Liver (tissue), 9 donors: ENCODE data around the gene LIX1L. TPM values are rescaled to one million over a fixed set of nuclear protein-coding genes. Genes with fewer than 3 reads are reported as not detected.

ENCODE experiments used
- DNase-seq: peaks from one replicate; pipeline ENCODE4 v3.0.0-alpha.2; 2017; ENCODE audit warnings: low spot score
- H3K27ac ChIP-seq, 2 donors: one replicate each; pipeline ENCODE4 v1.7.0; 2013; ENCODE audit warnings: inconsistent platforms in 2 of 2, low read length in 2 of 2, control low read depth in 1 of 2, low read depth in 1 of 2, mild to moderate bottlenecking in 1 of 2
- H3K27me3 ChIP-seq, 4 donors: one replicate each; pipeline versions ENCODE4 v1.6.1 to v1.7.0; 2013; ENCODE audit warnings: low read length in 3 of 4, inconsistent platforms in 1 of 4, mild to moderate bottlenecking in 1 of 4, moderate library complexity in 1 of 4; ENCODE audit not compliant: control insufficient read depth in 4 of 4, insufficient read depth in 4 of 4
- H3K36me3 ChIP-seq, 4 donors: one replicate each; pipeline versions ENCODE4 v1.6.1 to v1.7.0; 2013; ENCODE audit warnings: low read length in 3 of 4, mild to moderate bottlenecking in 3 of 4, low read depth in 1 of 4, moderate library complexity in 1 of 4; ENCODE audit not compliant: control insufficient read depth in 4 of 4, insufficient read depth in 3 of 4
- H3K4me1 ChIP-seq, 4 donors: one replicate each; pipeline versions ENCODE4 v1.6.1 to v1.7.0; 2013; ENCODE audit warnings: low read length in 3 of 4, mild to moderate bottlenecking in 3 of 4, moderate library complexity in 1 of 4; ENCODE audit not compliant: control insufficient read depth in 4 of 4, insufficient read depth in 4 of 4
- H3K4me3 ChIP-seq, 3 donors: one replicate each; pipeline versions ENCODE4 v1.6.1 to v1.7.0; 2013; ENCODE audit warnings: low read length in 3 of 3, control low read depth in 1 of 3, low read depth in 1 of 3, mild to moderate bottlenecking in 1 of 3
- H3K9ac ChIP-seq, 2 donors: one replicate each; pipeline ENCODE4 v1.7.0; 2013; ENCODE audit warnings: low read length in 2 of 2, mild to moderate bottlenecking in 2 of 2, moderate library complexity in 2 of 2, control low read depth in 1 of 2, low read depth in 1 of 2
- H3K9me3 ChIP-seq, 4 donors: one replicate each; pipeline versions ENCODE4 v1.6.1 to v1.7.0; 2013; ENCODE audit warnings: low read length in 3 of 4; ENCODE audit not compliant: control insufficient read depth in 4 of 4
- EGR1 ChIP-seq, 2 donors: IDR thresholded peaks; 2 replicates each; pipeline ENCODE4 v1.6.1; 2016 to 2018; ENCODE audit warnings: antibody characterized with exemption in 2 of 2, low read depth in 2 of 2
- FOXA2 ChIP-seq: IDR thresholded peaks from 2 replicates; pipeline ENCODE4 v1.6.1; 2016; ENCODE audit warnings: antibody characterized with exemption
- GABPA ChIP-seq, 2 donors: IDR thresholded peaks in 1 of 2; conservative IDR thresholded peaks in 1 of 2; 2 replicates each; pipeline ENCODE4 v1.6.1; 2016; ENCODE audit warnings: antibody characterized with exemption in 2 of 2, mild to moderate bottlenecking in 1 of 2, moderate library complexity in 1 of 2
- HNF4G ChIP-seq: IDR thresholded peaks from 2 replicates; pipeline ENCODE4 v1.6.1; 2016; ENCODE audit warnings: antibody characterized with exemption
- JUND ChIP-seq, 2 donors: IDR thresholded peaks; 2 replicates each; pipeline ENCODE4 v1.6.1; 2016; ENCODE audit warnings: antibody characterized with exemption in 2 of 2
- RAD21 ChIP-seq, 2 donors: IDR thresholded peaks; 2 replicates each; pipeline ENCODE4 v1.6.1; 2016; ENCODE audit warnings: antibody characterized with exemption in 2 of 2, mild to moderate bottlenecking in 2 of 2
- SP1 ChIP-seq: IDR thresholded peaks from 2 replicates; pipeline ENCODE4 v1.6.1; 2018; ENCODE audit warnings: antibody characterized with exemption, mild to moderate bottlenecking
- YY1 ChIP-seq: IDR thresholded peaks from 2 replicates; pipeline ENCODE4 v1.6.1; 2016; ENCODE audit warnings: antibody characterized with exemption, mild to moderate bottlenecking
- WGBS: extraction: QIAGEN DNeasy Blood & Tissue Kit; methylation state at CpG from one replicate; pipeline ENCODE4 v1.1.7; 2013; 5-methylcytosine and 5-hydroxymethylcytosine counted together
- polyA plus RNA-seq, 2 donors: library from polyadenylated mRNA; stranded (reverse) in 1 of 2; unstranded in 1 of 2; fragments of 200-250 nt in 1 of 2; fragments of >200 nt in 1 of 2; fragmentation: Nextera tagmentation in 1 of 2; extraction: Ambion mirVana in 1 of 2; gene quantifications; one replicate each; pipeline versions ENCODE4 v1.2.1 to v1.2.3, GENCODE V29; 2013 to 2015
- total RNA-seq, 2 donors: library from RNA; depleted of rRNA; stranded (reverse); fragments of >200 nt; gene quantifications; one replicate each; pipeline ENCODE4 v1.2.3, GENCODE V29; 2014
- TF ChIP-seq, protein P1 (sequence below): IDR thresholded peaks from 2 replicates; pipeline ENCODE4 v1.6.1; 2016; ENCODE audit warnings: antibody characterized with exemption
- TF ChIP-seq, protein P2 (sequence below): IDR thresholded peaks from 2 replicates; pipeline ENCODE4 v1.6.1; 2016; ENCODE audit warnings: antibody characterized with exemption, mild to moderate bottlenecking
- donor health status: healthy.
- donor health status: healthy.
- donor health status: healthy.
- donor health status: healthy.
- donor health status: healthy.

The LIX1L gene
- total and polyA plus RNA-seq, 4 donors: 4.6 to 8.6 (median 6.3) TPM

- H3K36me3 ChIP-seq: no peaks in the 10 kb centered on the region
- no peaks in the 10 kb centered on the region for H3K27me3 ChIP-seq
- no peak for DNase-seq
- H3K4me1 ChIP-seq: peaks cover 8 to 42% (median 31%) of the 10 kb centered on the region in 4 donors
- no peaks in the 10 kb centered on the region for H3K9me3 ChIP-seq
- TF ChIP-seq JUND (IDR thresholded peaks at IDR 0.05): no peak
- TF ChIP-seq HNF4G: no peak
- no peak for TF ChIP-seq SP1
- TF ChIP-seq, protein P1, sequence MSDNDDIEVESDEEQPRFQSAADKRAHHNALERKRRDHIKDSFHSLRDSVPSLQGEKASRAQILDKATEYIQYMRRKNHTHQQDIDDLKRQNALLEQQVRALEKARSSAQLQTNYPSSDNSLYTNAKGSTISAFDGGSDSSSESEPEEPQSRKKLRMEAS: no peak
- no peak for TF ChIP-seq RAD21 (IDR thresholded peaks at IDR 0.05)
- no peak for TF ChIP-seq EGR1 (IDR thresholded peaks at IDR 0.05; ENCODE audit: low read depth in 2 of 2)
- no peak overlapping the region for H3K27ac ChIP-seq
- H3K9ac ChIP-seq: no peak overlapping the region
- 78% methylated on average over 6 of the region's 6 CpGs for WGBS
- H3K4me3 ChIP-seq: no peak overlapping the region
These were observed 4.0 kb downstream of the LIX1L start for GRCh38 chr1:145953861-145954260.

DNA sequence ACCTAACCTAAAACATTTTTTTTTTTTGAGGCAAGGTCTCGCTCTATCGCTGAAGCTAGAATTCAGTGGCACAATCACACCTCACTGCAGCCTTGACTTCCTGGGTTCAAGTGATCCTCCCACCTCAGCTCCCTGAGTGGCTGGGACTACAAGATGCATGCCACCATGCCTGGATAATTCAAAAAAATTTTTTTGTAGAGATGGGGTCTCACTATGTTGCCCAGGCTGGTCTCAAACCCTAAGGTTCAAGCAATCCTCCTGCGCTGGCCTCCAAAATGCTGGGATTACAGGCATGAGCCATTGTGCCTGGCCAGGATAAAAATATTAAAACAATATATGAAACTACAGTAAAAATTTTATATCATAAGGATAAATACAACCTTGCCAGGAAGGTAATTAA, 4.9 kb downstream of the LIX1L start:
- WGBS: 98% methylated on average over 3 of the region's 3 CpGs
- no peak for DNase-seq
- Histone ChIP-seq H3K4me3 (no peak overlapping the region), H3K27me3 (no peaks in the 10 kb centered on the region), H3K9ac (no peak overlapping the region), H3K27ac (no peak overlapping the region), H3K4me1 (peaks cover 8 to 34% (median 28%) of the 10 kb centered on the region in 4 donors), H3K9me3 (no peaks in the 10 kb centered on the region), H3K36me3 (no peaks in the 10 kb centered on the region)
- TF ChIP-seq FOXA2 (no peak), GABPA (IDR thresholded peaks at IDR 0.05 in 1 of 2, conservative IDR thresholded peaks at IDR 0.05 in 1 of 2) (no peak)
- TF ChIP-seq, protein P2, sequence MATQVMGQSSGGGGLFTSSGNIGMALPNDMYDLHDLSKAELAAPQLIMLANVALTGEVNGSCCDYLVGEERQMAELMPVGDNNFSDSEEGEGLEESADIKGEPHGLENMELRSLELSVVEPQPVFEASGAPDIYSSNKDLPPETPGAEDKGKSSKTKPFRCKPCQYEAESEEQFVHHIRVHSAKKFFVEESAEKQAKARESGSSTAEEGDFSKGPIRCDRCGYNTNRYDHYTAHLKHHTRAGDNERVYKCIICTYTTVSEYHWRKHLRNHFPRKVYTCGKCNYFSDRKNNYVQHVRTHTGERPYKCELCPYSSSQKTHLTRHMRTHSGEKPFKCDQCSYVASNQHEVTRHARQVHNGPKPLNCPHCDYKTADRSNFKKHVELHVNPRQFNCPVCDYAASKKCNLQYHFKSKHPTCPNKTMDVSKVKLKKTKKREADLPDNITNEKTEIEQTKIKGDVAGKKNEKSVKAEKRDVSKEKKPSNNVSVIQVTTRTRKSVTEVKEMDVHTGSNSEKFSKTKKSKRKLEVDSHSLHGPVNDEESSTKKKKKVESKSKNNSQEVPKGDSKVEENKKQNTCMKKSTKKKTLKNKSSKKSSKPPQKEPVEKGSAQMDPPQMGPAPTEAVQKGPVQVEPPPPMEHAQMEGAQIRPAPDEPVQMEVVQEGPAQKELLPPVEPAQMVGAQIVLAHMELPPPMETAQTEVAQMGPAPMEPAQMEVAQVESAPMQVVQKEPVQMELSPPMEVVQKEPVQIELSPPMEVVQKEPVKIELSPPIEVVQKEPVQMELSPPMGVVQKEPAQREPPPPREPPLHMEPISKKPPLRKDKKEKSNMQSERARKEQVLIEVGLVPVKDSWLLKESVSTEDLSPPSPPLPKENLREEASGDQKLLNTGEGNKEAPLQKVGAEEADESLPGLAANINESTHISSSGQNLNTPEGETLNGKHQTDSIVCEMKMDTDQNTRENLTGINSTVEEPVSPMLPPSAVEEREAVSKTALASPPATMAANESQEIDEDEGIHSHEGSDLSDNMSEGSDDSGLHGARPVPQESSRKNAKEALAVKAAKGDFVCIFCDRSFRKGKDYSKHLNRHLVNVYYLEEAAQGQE: no peak

DNA sequence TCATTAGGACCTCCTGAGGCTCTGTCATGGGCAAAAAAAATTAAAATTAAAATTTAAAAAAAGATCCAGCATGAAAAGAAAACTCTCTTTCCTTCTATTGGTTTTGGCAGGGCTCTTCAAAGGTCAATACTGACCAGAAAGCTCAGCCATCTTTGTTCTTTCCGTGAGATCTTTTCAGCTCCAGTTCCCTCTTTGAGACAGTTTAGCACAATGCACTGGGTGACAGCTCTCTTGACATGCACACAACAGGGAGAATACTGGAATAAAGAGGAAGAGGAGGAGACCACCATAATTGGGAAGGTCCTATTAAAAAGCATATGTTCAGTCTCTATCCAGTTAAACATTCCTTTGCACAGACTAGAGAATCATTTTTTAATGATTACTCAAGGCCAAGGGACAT, 6.3 kb downstream of the LIX1L start:
- Histone ChIP-seq H3K9me3 (no peaks in the 10 kb centered on the region), H3K27ac (no peak overlapping the region), H3K4me3 (no peak overlapping the region), H3K4me1 (peaks cover 8 to 26% (median 22%) of the 10 kb centered on the region in 4 donors), H3K36me3 (peaks cover 0 to 1% (median 0%) of the 10 kb centered on the region in 4 donors), H3K9ac (no peak overlapping the region), H3K27me3 (no peaks in the 10 kb centered on the region)
- 48% methylated on average over 1 of the region's 1 CpG for WGBS
- DNase-seq: no peak
- TF ChIP-seq EGR1 (IDR thresholded peaks at IDR 0.05; ENCODE audit: low read depth in 2 of 2) (no peak), YY1 (peak; percentile 21)
- TF ChIP-seq, protein P2: no peak
